Activated naive CD4-positive, alpha-beta T cell treated with Interleukin-2 at 50 U/mL for 16 hours (primary cell): Measurements from ENCODE around the gene DENND4B.
"Not testable (repeated sequence)": the region's sequence is repeated elsewhere in the genome, so short reads cannot be mapped to it uniquely, and the experiment has no call there.

Source experiments
- DNase-seq: peaks from one replicate; pipeline ENCODE4 v3.0.0-alpha.2; 2020

DENND4B gene

GRCh38 chr1:153946622-153947241 lies at the start of gene DENND4B:
Gene DENND4B, minus strand, starts transcription at chr1:153946718. Its CDS starts 2,344 bp downstream, at chr1:153944374.
- DNase-seq = peak; percentile 79

- no peak for DNase-seq
Measured at GRCh38 chr1:153995640-153996039, 49.1 kb upstream of the DENND4B start.

- DNase-seq = no peak
Measured at GRCh38 chr1:153995202-153995601, 48.7 kb upstream of the DENND4B start.

- no peak for DNase-seq
Measured at GRCh38 chr1:153991806-153992205, 45.3 kb upstream of the DENND4B start.

- no peak for DNase-seq
Measured at GRCh38 chr1:153991151-153991630, 44.7 kb upstream of the DENND4B start.

- peak; percentile 87 for DNase-seq
Measured at GRCh38 chr1:153990468-153991150, 44.1 kb upstream of the DENND4B start, which contains the start of gene RPS27. Gene RPS27, plus strand, starts transcription at chr1:153990762. Its CDS starts 35 bp downstream, at chr1:153990797.

GRCh38 chr1:153987621-153988020 lies 41.1 kb upstream of the DENND4B start:
- DNase-seq = no peak

- DNase-seq = no peak
Measured at GRCh38 chr1:153985941-153986761, 39.6 kb upstream of the DENND4B start, which contains the start of gene RAB13. Gene RAB13, minus strand, starts transcription at chr1:153986339. Its CDS starts 103 bp downstream, at chr1:153986236.

GRCh38 chr1:153985341-153985912 lies 38.9 kb upstream of the DENND4B start:
- peak; percentile 39 for DNase-seq

- DNase-seq = no peak
Measured at GRCh38 chr1:153984123-153984894, 37.8 kb upstream of the DENND4B start.

GRCh38 chr1:153981735-153982134 lies 35.2 kb upstream of the DENND4B start:
- not testable (repeated sequence) for DNase-seq

GRCh38 chr1:153979091-153979490 lies 32.6 kb upstream of the DENND4B start:
- not testable (repeated sequence) for DNase-seq

GRCh38 chr1:153978274-153978909 lies 31.9 kb upstream of the DENND4B start:
- DNase-seq = no peak

GRCh38 chr1:153977250-153978240 lies 31.0 kb upstream of the DENND4B start, which contains the start of gene JTB:
Gene JTB, minus strand, starts transcription at chr1:153977674. Its CDS starts 422 bp downstream, at chr1:153977252.
- peak; percentile 86 for DNase-seq

- DNase-seq = no peak
Measured at GRCh38 chr1:153976819-153977249, 30.3 kb upstream of the DENND4B start.

- DNase-seq = no peak
Measured at GRCh38 chr1:153973525-153973924, 27.0 kb upstream of the DENND4B start.

- no peak for DNase-seq
Measured at GRCh38 chr1:153973071-153973470, 26.6 kb upstream of the DENND4B start.

GRCh38 chr1:153970346-153970745 lies 23.8 kb upstream of the DENND4B start:
- DNase-seq = no peak

- DNase-seq = no peak
Measured at GRCh38 chr1:153968972-153969371, 22.5 kb upstream of the DENND4B start.

GRCh38 chr1:153968408-153968807 lies 21.9 kb upstream of the DENND4B start:
- DNase-seq = no peak
